ENCODE data around the gene VAT1. TPM values are rescaled to one million over a fixed set of nuclear protein-coding genes. Genes with fewer than 3 reads are reported as not detected.

The VAT1 gene
- total and polyA plus RNA-seq, 2 of the 13 experiments (the other 11 are each of a cell fraction or from before 2014, with no cell fraction given) = 143 to 205 TPM

- TF ChIP-seq AKNA (CRISPR knock-in tag; IDR thresholded peaks at IDR 0.05; ENCODE audit: borderline replicate concordance) (no peak), KLF11 (CRISPR knock-in tag; IDR thresholded peaks at IDR 0.05) (peak; percentile 31; the same call in 1 of the 2 replicates), ZBTB42 (CRISPR knock-in tag; IDR thresholded peaks at IDR 0.05) (no peak), MXD4 (CRISPR knock-in tag; IDR thresholded peaks at IDR 0.05) (0 out of 2 replicates have a peak, but pooled peaks have one; percentile 2), HMG20A (CRISPR knock-in tag; IDR thresholded peaks at IDR 0.05; ENCODE audit: borderline replicate concordance) (no peak), KAT7 (CRISPR knock-in tag; IDR thresholded peaks at IDR 0.05; ENCODE audit: borderline replicate concordance) (peak; percentile 68; the same call in 1 of the 2 replicates), ZNF333 (CRISPR knock-in tag; IDR thresholded peaks at IDR 0.05; ENCODE audit: borderline replicate concordance) (0 out of 2 replicates have a peak, but pooled peaks have one; percentile 44), NFIC (IDR thresholded peaks at IDR 0.05; ENCODE audit: low read length) (no peak), RXRA (CRISPR knock-in tag; IDR thresholded peaks at IDR 0.05) (peak; percentile 39; the same call in 1 of the 2 replicates), TBX2 (CRISPR knock-in tag; IDR thresholded peaks at IDR 0.05; ENCODE audit: borderline replicate concordance) (peak; percentile 62; the same call in 1 of the 2 replicates), PPARG (CRISPR knock-in tag; conservative IDR thresholded peaks at IDR 0.05) (0 out of 2 replicates have a peak, but pooled peaks have one; percentile 26), ZFYVE20 (CRISPR knock-in tag; IDR thresholded peaks at IDR 0.05; ENCODE audit: borderline replicate concordance, low read depth) (no peak), GATAD2A (CRISPR knock-in tag; IDR thresholded peaks at IDR 0.05) (peak; percentile 86), PHF21A (CRISPR knock-in tag; IDR thresholded peaks at IDR 0.05) (no peak), ZNF350 (CRISPR knock-in tag; IDR thresholded peaks at IDR 0.05; ENCODE audit: borderline replicate concordance, low read depth) (peak; percentile 45; the same call in 1 of the 2 replicates), HOXA5 (CRISPR knock-in tag; IDR thresholded peaks at IDR 0.05) (peak; percentile 90), CREB1 (IDR thresholded peaks at IDR 0.05) (no peak), CREB1 (CRISPR knock-in tag; IDR thresholded peaks at IDR 0.05) (peak; percentile 33; the same call in 1 of the 2 replicates), SNAPC4 (CRISPR knock-in tag; IDR thresholded peaks at IDR 0.05) (peak; percentile 91), ZNF501 (CRISPR knock-in tag; IDR thresholded peaks at IDR 0.05) (peak; percentile 69), ZFP37 (CRISPR knock-in tag; IDR thresholded peaks at IDR 0.05; ENCODE audit: borderline replicate concordance) (peak; percentile 64; the same call in 1 of the 2 replicates)
These were observed 15.3 kb downstream of the VAT1 start, which contains the start of gene IFI35 (continued) for GRCh38 chr17:43006639-43007551.
